NCI-H128 (cell line): ENCODE data around the gene PMP22.

Experiments used
- DNase-seq: peaks from one replicate; lab custom pipeline; 2025; ENCODE audit not compliant: unreplicated experiment; lab: John Stamatoyannopoulos, UW

The PMP22 gene

GRCh38 chr17:15265131-15265530 is at the start of gene PMP22:
Gene PMP22, minus strand, starts transcription at chr17:15265326. Its CDS starts 4,599 bp downstream, at chr17:15260727.
- DNase-seq, result no peak

GRCh38 chr17:15311996-15312395 is 46.9 kb upstream of the PMP22 start:
- DNase-seq, result no peak

- DNase-seq, result no peak
Observed at GRCh38 chr17:15309793-15310192, 44.7 kb upstream of the PMP22 start.

- no peak for DNase-seq
Observed at GRCh38 chr17:15309236-15309635, 44.1 kb upstream of the PMP22 start.

DNA sequence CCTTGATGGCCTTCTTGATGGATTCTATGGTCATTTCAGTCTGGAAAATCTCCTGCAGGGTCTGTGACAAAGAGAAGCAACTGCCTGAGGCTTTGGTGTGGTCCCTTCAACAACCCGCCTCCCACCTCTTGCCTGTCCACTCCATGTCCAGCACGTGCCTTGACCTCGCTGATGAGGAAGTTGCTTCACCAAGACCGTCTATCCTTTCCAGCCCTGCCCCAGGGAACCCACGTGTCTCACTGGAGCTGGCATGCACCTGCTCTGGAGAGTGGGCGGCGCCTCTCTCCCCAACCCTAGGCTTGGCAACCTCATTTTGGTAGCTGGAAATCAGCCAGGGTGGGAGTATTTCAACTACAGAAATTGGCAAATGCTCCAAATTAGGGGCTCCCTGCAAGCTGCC is 43.6 kb upstream of the PMP22 start:
- DNase-seq, result no peak

GRCh38 chr17:15307710-15308111 is 42.6 kb upstream of the PMP22 start:
- DNase-seq, result no peak

DNA sequence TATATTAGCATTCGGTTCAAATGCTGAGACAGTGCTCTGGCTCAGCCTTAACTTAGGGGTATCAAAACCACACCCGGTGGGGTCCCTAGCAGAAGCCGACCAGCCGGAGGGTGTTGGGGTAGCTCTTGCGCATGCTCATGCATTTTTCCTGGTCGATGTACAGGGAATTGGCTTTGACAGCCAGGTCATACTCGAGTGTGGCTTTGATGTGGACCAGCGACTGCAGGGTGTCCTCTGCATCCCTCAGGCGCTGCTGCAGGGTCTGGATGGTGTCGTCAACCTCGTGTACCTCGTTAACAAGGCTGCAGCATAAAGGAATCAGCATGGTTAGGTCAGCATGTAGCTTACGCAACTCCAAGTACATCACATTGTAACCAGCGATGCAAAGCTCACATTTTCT is 38.7 kb upstream of the PMP22 start:
- no peak for DNase-seq

DNA sequence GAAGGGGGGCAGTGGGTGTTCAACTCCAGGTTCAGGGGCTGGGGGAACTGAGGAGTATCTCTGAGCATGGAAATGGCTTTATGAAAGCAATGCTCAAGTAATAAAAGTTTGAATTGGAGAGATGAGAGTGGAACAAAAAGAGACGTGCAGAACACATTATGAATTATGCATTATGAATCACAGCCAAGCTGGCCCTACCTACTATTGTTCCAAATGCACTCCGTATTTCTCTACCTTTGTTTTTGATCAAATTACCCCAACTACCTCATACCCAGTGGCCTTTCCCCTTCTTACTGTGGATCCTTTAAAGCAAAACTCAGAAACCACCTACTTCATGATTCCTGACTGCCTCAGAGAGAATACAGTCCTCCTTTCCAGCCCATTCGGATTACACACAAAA is 38.1 kb upstream of the PMP22 start:
- DNase-seq, result no peak

GRCh38 chr17:15301845-15302244 is 36.7 kb upstream of the PMP22 start:
- no peak for DNase-seq

- DNase-seq, result no peak
Observed at GRCh38 chr17:15298176-15298575, 33.0 kb upstream of the PMP22 start.

DNA sequence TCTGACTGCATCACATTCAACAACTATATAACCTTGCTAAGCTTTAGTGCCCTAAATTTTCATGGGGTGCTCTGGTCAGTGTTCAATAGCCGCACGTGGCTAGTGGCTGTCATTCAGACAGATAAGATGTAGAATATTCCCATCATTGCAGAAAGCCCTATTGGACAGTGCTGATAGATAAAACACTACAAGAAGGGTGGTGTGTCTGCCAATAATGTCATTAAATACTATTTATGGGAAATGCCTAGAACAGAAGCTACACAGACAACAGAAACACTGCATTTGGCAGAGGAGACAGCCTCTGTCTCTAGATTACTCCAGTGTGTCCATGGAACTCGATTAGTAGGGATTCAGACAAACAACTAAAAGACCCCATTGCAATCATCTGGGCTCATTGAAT is 28.4 kb upstream of the PMP22 start:
- DNase-seq, result no peak

GRCh38 chr17:15291674-15292361 is 26.7 kb upstream of the PMP22 start:
- no peak for DNase-seq

- DNase-seq, result no peak
Observed at GRCh38 chr17:15290605-15291004, 25.5 kb upstream of the PMP22 start.

- DNase-seq, result no peak
Observed at GRCh38 chr17:15289285-15290183, 24.4 kb upstream of the PMP22 start.

- DNase-seq, result no peak
Observed at GRCh38 chr17:15288859-15289258, 23.7 kb upstream of the PMP22 start.

- DNase-seq, result no peak
Observed at GRCh38 chr17:15287538-15288267, 22.6 kb upstream of the PMP22 start.

DNA sequence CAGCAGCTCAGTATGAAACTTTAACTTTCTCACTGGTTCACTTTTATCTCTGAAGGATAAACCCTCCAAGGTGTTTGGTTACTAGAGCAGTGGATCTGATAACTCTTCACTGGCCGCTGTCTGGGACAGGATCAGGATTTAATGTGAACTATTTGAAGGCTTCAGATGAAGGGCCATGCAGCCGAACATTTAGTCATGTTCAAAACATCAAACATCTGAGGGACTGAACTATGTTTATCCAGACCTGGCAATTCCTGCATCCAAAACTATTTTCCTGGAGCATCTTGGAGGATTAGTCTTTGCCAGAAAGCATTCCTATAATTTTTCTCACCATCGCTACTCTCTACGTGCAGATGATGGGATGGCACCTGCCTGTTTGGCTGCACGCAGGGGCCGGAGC is 20.3 kb upstream of the PMP22 start:
- no peak for DNase-seq

GRCh38 chr17:15284537-15284936 is 19.4 kb upstream of the PMP22 start:
- no peak for DNase-seq

GRCh38 chr17:15284107-15284506 is 19.0 kb upstream of the PMP22 start:
- no peak for DNase-seq

DNA sequence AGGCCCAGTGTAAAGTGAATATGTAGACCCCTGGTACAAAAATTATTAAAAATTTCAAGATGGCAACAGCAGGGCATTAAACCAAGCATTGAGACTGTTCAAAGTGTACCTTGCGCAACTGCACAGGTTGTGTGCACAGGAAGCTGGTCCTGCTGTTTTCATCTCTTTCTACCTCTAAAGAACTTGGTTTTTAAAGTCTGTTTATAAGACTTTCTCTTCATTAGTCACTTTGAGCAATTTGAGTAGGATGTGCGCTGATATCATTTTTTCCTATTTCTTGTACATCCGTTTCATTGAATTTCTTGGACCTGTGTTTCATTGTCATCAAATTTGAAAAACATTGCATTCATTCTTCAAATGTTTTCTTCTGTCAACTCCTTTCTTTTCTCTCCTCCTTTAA is 16.8 kb upstream of the PMP22 start:
- DNase-seq, result no peak

DNA sequence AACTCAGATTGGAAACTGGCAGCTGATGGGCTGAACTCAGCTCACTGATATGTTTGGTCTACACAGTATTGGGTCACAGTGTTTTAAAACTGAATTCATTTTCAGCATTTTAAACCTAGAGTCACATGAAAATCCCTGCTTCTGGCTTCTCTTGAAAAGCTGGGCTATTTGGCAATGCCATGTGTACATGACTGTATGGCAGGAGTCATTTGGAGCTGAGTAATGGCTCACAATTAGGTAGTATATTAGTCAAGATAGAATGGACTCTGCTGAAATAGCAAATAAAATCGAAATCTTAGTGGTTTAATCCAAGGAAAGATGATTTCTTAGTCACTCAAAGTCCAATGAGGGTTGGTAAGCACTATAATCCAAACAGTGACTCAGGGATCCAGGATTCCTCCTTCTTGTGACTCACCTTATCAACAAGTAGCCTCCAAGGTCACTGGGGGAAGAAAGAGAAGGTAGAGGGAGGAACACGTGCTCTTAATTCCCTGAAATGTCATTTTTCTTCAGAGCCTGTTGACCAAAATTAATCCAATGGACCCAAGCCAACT is 13.9 kb upstream of the PMP22 start:
- DNase-seq, result no peak
